Activated T-helper 17 cell treated with anti-CD3 and anti-CD28 coated beads, Interleukin-2, amount 50 U/mL, for 72 hours (primary cell): ENCODE data around the gene IGLON5. TPM values are rescaled to one million over a fixed set of nuclear protein-coding genes. Genes with fewer than 3 reads are reported as not detected.

Experiments used
- ATAC-seq: fragments of 150-1000 bp; cut with Tn5 transposase; replicated peaks from 2 replicates; pipeline ENCODE4 v1.10.0; 2021; ENCODE audit warnings: mild to moderate bottlenecking, moderate library complexity
- H3K27ac Mint-ChIP-seq: one replicate; pipeline ENCODE4 v1.8.0; 2022; ENCODE audit warnings: mixed read lengths
- H3K27me3 Mint-ChIP-seq: one replicate; pipeline ENCODE4 v1.8.0; 2022; ENCODE audit warnings: mixed read lengths
- H3K36me3 Mint-ChIP-seq: one replicate; pipeline ENCODE4 v1.8.0; 2022; ENCODE audit warnings: low read depth, mild to moderate bottlenecking, mixed read lengths
- H3K4me1 Mint-ChIP-seq: one replicate; pipeline ENCODE4 v1.8.0; 2022; ENCODE audit warnings: mixed read lengths
- H3K4me3 Mint-ChIP-seq: one replicate; pipeline ENCODE4 v1.8.0; 2022; ENCODE audit warnings: mild to moderate bottlenecking, mixed read lengths
- H3K9me3 Mint-ChIP-seq: one replicate; pipeline ENCODE4 v1.8.0; 2022; ENCODE audit warnings: mixed read lengths
- total RNA-seq, 2 donors: library from RNA; stranded (reverse); gene quantifications; one replicate each; pipeline ENCODE4 v1.2.3, GENCODE V29; 2022

IGLON5 gene
- total RNA-seq, 2 donors from 2014 or later: 0.09 to 0.32 TPM

GRCh38 chr19:51372021-51372648, 60.7 kb downstream of the IGLON5 start:
- Mint-ChIP-seq H3K4me1 (peaks cover 50% of the 10 kb centered on the region), H3K27ac (peak overlapping the region; percentile 90), H3K4me3 (peak overlapping the region; percentile 100), H3K27me3 (no peaks in the 10 kb centered on the region), H3K9me3 (no peaks in the 10 kb centered on the region), H3K36me3 (peaks cover 7% of the 10 kb centered on the region)
- no peak for ATAC-seq

GRCh38 chr19:51372649-51373504, 61.4 kb downstream of the IGLON5 start, which contains the start of gene NKG7:
NKG7 (minus strand) TSS chr19:51372654; CDS start chr19:51372535, 119 bp downstream.
- peak; percentile 79 for ATAC-seq
- Mint-ChIP-seq H3K36me3 (no peaks in the 10 kb centered on the region), H3K4me3 (peak within 1 kb of the TSS; percentile 100), H3K27me3 (no peaks in the 10 kb centered on the region), H3K27ac (peak within 1 kb of the TSS; percentile 90), H3K4me1 (peaks cover 50% of the 10 kb centered on the region), H3K9me3 (no peaks in the 10 kb centered on the region)

- Mint-ChIP-seq H3K36me3 (no peaks in the 10 kb centered on the region), H3K4me3 (peak overlapping the region; percentile 62), H3K9me3 (no peaks in the 10 kb centered on the region), H3K27ac (peak overlapping the region; percentile 28), H3K27me3 (no peaks in the 10 kb centered on the region), H3K4me1 (peaks cover 46% of the 10 kb centered on the region)
- peak; percentile 67 for ATAC-seq
These were observed 64.2 kb downstream of the IGLON5 start for GRCh38 chr19:51375504-51376221.

- no peak for ATAC-seq
- Mint-ChIP-seq H3K4me3 (no peak overlapping the region), H3K4me1 (peaks cover 33% of the 10 kb centered on the region), H3K36me3 (no peaks in the 10 kb centered on the region), H3K27me3 (no peaks in the 10 kb centered on the region), H3K27ac (no peak overlapping the region), H3K9me3 (no peaks in the 10 kb centered on the region)
These were observed 66.0 kb downstream of the IGLON5 start for GRCh38 chr19:51377422-51377821.

- no peak for ATAC-seq
- peaks cover 12% of the 10 kb centered on the region for H3K4me1 Mint-ChIP-seq
These were observed 68.9 kb downstream of the IGLON5 start for GRCh38 chr19:51380379-51380778.

More at GRCh38 chr19:51380379-51380778, 68.9 kb downstream of the IGLON5 start:
- Mint-ChIP-seq H3K27ac (peak overlapping the region; percentile 52), H3K4me3 (peak overlapping the region; percentile 19), H3K36me3 (no peaks in the 10 kb centered on the region), H3K9me3 (no peaks in the 10 kb centered on the region), H3K27me3 (no peaks in the 10 kb centered on the region)

Other genes starting within 250 kb of the IGLON5 start
- gene KLK13, start 246.6 kb upstream of the IGLON5 start, total RNA-seq: not detected
- gene KLK14, start 228.8 kb upstream of the IGLON5 start, total RNA-seq: under 1 TPM; 0.26 to 0.77 TPM
- 1 to 10 TPM; 7.0 to 9.7 TPM for gene CTU1, start 203.2 kb upstream of the IGLON5 start, total RNA-seq
- under 1 TPM; 0.15 to 0.74 TPM for gene SIGLEC9, start 186.7 kb upstream of the IGLON5 start, total RNA-seq
- not detected for gene SIGLEC7, start 169.3 kb upstream of the IGLON5 start, total RNA-seq
- gene CD33, start 86.6 kb upstream of the IGLON5 start, total RNA-seq: 1 to 10 TPM in 1 of 2 donors, not detected in 1; 1.2 TPM
- gene SIGLECL1, start 60.6 kb upstream of the IGLON5 start, total RNA-seq: under 1 TPM in 1 of 2 donors, not detected in 1; 0.30 TPM
- 1 to 10 TPM; 1.2 to 5.2 TPM for gene VSIG10L, start 30.5 kb downstream of the IGLON5 start, total RNA-seq
- gene ETFB, start 54.7 kb downstream of the IGLON5 start, total RNA-seq: 100 to 1,000 TPM in 1 of 2 donors, 10 to 100 TPM in 1; 67.0 to 101 TPM
- 1 to 10 TPM in 1 of 2 donors, under 1 TPM in 1; 0.37 to 1.5 TPM for gene CLDND2, start 57.4 kb downstream of the IGLON5 start, total RNA-seq
- gene NKG7, start 61.0 kb downstream of the IGLON5 start, total RNA-seq: 10 to 100 TPM; 15.2 to 19.8 TPM
- under 1 TPM in 1 of 2 donors, not detected in 1; 0.40 TPM for gene LIM2, start 76.3 kb downstream of the IGLON5 start, total RNA-seq
- not detected for gene C19orf84, start 78.9 kb downstream of the IGLON5 start, total RNA-seq
- gene SIGLEC10, start 106.0 kb downstream of the IGLON5 start, total RNA-seq: under 1 TPM; 0.19 to 0.26 TPM
- gene SIGLEC8, start 146.8 kb downstream of the IGLON5 start, total RNA-seq: not detected
- gene CEACAM18, start 166.9 kb downstream of the IGLON5 start, total RNA-seq: not detected
- under 1 TPM; 0.22 to 0.34 TPM for gene SIGLEC12, start 190.2 kb downstream of the IGLON5 start, total RNA-seq
- gene SIGLEC6, start 220.0 kb downstream of the IGLON5 start, total RNA-seq: not detected